HFF-Myc (cell line): Measurements from ENCODE around the gene THADA.

Experiments
- DNase-seq: peaks from one replicate; pipeline ENCODE4 v3.0.0-alpha.2; 2011; ENCODE audit warnings: low read depth; ENCODE audit errors: extremely low read depth
- H3K4me3 ChIP-seq: replicated peaks from 2 replicates; pipeline ENCODE4 v1.5.1; 2011; ENCODE audit warnings: low read depth, mild to moderate bottlenecking, control low read depth, low read length
- CTCF ChIP-seq: IDR thresholded peaks from 2 replicates; pipeline ENCODE4 v1.5.1; 2012; ENCODE audit warnings: mild to moderate bottlenecking, low read depth, low read length, control low read depth; ENCODE audit errors: missing control alignments

Gene THADA

GRCh38 chr2:43276962-43277391 is 318.9 kb downstream of the THADA start:
- no peak for TF ChIP-seq CTCF
- H3K4me3 ChIP-seq: no peak overlapping the region
- no peak for DNase-seq

GRCh38 chr2:43276266-43276941 is 319.4 kb downstream of the THADA start:
- H3K4me3 ChIP-seq: no peak overlapping the region
- no peak for TF ChIP-seq CTCF
- DNase-seq: no peak

- no peak for TF ChIP-seq CTCF
- H3K4me3 ChIP-seq: no peak overlapping the region
- no peak for DNase-seq
Observed at GRCh38 chr2:43274721-43275120, 321.1 kb downstream of the THADA start.

- DNase-seq: no peak
- no peak for TF ChIP-seq CTCF
- no peak overlapping the region for H3K4me3 ChIP-seq
Observed at GRCh38 chr2:43274055-43274454, 321.8 kb downstream of the THADA start.

GRCh38 chr2:43273529-43273928 is 322.3 kb downstream of the THADA start:
- no peak for DNase-seq
- TF ChIP-seq CTCF: no peak
- no peak overlapping the region for H3K4me3 ChIP-seq

- DNase-seq: no peak
- H3K4me3 ChIP-seq: no peak overlapping the region
- TF ChIP-seq CTCF: no peak
Observed at GRCh38 chr2:43270930-43271615, 324.8 kb downstream of the THADA start.
